Epidermal melanocyte (primary cell): ENCODE measurements around the gene RRM2.

Source experiments
- DNase-seq: peaks from one replicate; pipeline ENCODE4 v3.0.0; 2011; ENCODE audit warnings: low spot score; ENCODE audit not compliant: insufficient read length

The RRM2 gene

GRCh38 chr2:10151462-10151861 lies 28.9 kb downstream of the RRM2 start:
- no peak for DNase-seq

DNA sequence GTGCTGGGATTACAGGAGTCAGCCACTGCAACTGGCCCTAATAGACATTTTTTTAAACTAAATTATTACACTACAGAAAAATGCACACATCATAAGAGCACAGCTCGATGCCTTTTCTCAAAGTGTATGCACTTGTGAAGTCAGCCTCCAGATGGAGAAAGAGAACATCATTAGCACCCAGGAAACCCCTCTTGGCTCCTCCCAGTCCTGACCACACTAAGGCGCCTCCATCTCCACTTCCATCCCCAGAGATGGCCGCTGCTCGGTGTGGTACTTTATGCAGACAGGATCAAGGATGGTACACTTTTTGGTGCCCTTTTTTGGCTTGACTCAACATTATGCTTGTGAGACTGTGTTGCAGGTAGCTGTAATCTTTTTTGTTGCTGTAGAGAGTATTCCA lies 34.8 kb downstream of the RRM2 start:
- DNase-seq: no peak

GRCh38 chr2:10158681-10159080 lies 36.1 kb downstream of the RRM2 start:
- DNase-seq: no peak

DNA sequence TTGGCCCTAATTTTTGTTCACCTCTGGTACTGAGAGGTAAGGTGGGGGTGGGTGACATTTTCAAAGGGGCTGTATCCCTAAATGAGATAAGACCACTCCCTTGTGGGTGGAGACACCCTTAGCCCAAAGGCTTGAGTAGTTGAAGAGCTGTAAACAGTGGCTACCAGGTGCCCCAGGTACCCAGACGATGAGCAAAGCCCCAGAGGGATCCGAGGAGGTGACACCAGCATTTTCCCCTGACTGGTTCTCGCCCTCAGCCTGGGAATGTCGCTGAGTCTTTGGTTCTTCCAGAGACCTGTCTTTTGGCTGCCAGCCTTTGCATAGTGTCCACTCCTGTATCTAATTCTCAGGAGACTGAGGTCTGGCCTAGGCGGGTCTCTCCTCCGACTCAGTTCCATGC lies 36.5 kb downstream of the RRM2 start:
- no peak for DNase-seq

DNA sequence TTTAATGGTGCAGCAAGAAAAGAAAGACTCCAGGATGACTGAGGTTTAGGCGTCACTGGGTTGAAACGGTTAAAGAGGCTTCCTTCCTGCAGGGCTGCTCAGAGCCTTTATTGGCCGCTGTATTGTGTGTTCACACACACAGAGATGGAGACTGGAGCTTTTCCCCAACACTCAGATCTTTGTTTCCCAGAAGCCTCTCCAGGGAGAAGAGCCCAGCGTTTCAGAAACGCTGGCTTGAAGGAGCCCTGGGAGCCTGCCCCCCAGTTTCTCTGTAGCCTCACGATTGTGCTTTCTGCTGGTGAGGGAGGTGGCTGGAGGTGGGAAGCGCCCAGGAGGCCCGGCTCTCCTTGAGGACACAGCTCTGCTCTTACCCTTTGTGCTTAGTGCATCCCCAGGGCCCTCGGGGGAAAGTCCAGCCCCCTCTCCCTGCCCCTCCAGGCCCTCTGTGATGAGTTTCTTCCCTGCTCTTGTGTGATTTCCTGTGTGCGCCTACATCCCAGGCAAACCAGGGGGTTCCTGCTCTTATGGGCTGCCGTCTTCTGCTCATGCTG lies 37.1 kb downstream of the RRM2 start:
- no peak for DNase-seq

DNA sequence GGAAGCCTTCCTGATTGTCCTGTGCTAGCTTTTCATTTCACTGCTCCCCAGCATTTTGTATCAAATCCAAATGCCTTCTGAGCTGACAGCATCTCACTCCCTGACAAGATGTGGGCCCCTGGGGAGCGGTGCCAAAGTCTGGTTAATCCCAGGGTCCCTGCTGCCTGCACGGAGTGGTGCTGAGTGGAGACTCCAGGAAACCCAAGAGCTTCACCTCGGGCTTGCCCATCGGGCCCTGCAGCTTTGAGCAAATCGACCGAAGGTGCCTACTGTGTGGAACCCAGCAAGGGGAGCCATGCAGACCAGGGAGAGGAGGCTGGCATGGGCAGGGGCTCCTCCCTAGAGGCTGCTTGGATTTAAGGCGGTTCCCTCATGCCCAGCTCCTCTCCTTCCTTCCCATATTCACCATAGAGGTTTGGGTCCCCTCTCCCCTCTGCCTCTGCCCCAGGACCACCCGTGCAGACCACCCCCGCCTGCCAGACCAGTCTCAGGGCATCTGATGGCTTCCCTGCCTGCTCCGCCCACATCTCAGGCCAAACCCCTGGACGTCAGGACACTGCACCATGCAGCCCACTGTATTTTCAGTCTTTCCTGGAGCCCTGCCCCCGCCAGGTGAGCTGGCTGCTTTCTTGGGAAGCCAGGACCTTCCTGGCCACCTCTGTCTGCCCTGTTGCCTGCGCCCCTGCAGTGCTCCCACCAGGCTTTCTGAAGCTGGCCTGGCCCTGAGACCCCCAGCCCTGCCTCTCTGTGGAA lies 37.8 kb downstream of the RRM2 start:
- DNase-seq: no peak

DNA sequence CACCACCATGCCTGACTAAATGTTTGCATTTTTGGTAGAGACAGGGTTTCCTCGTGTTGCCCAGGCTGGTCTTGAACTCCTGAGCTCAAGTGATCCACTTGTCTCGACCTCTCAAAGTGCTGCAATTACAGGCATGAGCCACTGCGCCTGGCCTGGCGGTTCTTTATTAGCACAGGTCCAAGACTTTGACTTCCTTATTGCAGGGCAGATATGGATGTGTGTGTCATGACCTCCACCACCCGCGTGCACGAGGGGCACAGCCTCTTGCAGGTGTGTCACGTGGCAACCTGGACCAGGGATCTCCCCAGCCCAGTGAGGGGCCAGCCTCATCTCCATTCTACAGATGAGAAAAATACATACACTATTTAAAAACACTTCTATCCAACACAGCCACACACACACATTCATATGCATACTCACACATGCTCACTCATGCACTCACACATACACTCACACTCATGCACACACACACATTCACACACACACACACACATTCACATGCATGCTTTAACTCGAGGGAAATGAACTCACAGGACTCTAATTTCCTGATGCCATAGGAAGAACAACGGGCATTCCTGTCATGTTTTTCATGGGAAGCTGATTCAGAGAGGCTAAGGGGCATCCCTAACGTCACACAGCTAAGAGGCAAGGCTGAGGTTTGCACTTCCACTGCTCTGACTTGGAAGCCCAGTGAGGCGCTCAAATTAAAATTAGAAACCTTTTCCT lies 38.8 kb downstream of the RRM2 start:
- no peak for DNase-seq

DNA sequence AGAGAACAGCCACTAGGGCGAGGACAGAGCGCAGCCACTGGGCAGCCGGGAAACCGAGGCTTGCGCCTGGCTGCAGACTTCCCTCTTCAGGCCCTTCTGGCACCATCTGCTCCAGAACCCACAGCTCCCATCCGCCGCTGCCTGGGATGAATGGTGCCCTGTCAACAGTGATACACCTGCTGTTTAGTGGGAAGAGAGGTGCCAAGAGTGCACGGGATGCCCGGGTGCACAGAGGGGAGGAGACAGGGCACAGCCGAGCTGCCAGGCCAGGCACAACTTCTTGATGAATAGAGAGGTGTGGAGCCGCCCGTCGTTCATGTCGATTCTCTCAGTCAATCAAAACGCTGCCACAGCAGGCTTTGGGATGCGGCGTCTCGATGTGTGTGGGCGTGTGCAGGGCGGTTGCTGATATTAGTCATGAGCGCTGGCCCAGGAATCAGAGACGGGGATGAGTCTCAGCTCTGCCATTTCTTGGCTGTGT lies 39.5 kb downstream of the RRM2 start:
- no peak for DNase-seq

GRCh38 chr2:10162586-10163497 lies 40.3 kb downstream of the RRM2 start:
- DNase-seq: no peak

DNA sequence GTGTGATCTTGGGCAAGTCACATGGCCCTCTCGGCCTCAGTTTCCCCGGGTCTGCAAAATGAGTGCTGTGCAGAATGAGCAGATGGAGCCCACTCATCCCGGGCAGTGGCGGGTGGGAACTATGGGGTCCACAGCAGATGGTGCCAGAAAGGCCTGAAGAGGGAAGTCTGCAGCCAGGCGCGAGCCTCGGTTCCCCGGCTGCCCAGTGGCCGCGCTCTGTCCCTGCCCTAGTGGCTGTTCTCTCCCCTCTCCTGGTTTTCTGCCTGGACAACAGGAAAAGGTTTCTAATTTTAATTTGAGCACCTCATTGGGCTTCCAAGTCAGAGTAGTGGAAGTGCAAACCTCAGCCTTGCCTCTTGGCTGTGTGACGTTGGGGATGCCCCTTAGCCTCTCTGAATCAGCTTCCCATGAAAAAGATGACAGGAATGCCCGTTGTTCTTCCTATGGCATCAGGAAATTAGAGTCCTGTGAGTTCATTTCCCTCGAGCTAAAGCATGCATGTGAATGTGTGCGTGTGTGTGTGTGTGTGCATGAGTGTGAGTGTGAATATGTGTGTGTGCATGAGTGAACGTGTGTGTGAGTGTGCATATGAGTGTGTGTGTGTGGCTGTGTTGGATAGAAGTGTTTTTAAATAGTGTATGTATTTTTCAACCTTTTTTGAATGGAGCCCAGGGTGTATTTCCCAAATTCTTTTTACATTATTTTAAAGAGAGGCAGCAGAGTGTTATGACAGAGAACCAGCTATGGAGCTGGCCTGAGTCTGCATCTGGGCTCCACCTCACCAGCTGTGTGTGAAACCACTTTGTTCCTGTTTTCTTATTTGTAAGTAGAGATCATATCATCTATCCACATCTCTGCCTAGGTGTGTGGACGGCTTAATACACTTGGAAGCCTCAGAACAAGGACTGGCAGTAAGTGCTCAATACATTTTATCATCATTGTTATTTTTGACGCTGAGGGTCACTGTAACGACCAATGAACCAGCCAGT lies 41.3 kb downstream of the RRM2 start:
- no peak for DNase-seq

- no peak for DNase-seq
Measured at GRCh38 chr2:10164601-10165000, 42.1 kb downstream of the RRM2 start.

- DNase-seq: no peak
Measured at GRCh38 chr2:10165282-10165681, 42.7 kb downstream of the RRM2 start.

- DNase-seq: no peak
Measured at GRCh38 chr2:10165861-10166675, 43.5 kb downstream of the RRM2 start.

DNA sequence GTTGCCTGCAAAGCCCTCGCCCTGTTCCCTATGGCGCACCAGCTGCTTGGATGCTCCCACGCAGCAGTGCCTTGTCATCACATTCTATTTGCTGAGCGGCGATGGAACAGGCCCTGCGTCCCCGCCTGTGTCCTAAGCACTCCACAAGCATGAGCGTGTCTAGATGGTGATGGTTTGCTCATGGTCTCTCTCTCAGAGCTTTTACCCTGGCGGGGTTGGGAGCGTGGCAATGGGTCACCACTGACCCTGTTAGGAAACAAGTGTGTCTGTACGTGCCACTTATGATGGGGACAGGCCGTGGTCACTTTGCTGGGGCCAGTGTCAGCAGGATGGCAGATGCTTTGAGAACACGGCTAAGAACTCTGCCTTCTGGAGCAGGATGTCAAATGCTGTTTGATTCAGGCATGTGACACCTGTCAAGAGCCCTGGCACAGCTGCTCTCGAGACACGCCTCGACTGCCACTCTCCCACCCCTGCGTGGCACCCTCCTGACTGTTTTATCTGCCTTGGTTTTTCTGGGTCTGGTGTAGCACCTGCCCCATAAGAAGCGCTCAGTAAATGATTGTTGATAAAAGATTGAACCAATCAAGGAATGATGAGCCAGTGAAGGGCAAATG lies 44.2 kb downstream of the RRM2 start:
- DNase-seq: no peak

GRCh38 chr2:10167316-10167715 lies 44.8 kb downstream of the RRM2 start:
- no peak for DNase-seq

DNA sequence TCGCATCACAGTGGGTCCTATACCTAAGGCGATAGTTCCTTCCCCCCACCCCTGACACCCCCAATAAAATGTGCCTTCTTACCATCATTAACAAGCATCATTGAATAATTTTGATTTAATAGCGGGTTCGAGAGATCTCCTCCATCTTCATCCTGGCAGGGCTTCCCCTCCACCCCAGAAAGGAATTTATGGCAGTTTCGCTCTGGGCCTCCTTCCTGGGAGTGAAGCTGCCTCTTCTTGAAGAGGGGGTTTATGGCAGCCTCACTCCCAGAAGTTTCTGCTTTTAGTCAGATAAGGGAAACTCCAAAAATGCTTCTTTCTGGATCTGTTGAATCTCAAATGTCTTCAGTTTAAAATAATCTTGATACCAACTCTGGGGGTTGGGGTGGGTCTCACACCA lies 45.7 kb downstream of the RRM2 start:
- no peak for DNase-seq

DNA sequence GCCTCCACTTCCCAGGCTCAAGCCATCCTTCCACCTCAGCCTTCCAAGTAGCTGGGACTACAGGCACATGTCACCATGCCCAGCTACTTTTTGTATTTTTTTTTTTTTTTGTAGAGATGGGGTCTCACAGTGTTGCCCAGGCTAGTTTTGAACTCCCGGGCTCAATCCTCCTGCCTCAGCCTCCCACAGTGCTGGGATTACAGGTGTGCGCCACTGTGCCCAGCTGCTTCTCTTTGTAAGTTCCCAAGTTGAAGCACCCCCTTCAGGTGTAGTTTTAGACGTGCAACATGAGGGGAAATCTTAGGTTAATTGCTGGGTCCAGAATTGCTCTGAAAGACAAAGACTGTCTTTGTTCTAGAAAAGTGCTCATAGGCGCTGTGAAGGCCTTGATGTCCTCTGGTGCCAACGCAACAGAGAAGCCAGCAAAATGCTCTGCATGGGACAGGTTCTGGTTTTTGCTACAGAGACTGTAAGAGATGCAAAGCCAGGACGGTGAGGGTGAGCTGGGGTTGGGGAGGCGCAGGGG lies 46.6 kb downstream of the RRM2 start:
- DNase-seq: no peak

DNA sequence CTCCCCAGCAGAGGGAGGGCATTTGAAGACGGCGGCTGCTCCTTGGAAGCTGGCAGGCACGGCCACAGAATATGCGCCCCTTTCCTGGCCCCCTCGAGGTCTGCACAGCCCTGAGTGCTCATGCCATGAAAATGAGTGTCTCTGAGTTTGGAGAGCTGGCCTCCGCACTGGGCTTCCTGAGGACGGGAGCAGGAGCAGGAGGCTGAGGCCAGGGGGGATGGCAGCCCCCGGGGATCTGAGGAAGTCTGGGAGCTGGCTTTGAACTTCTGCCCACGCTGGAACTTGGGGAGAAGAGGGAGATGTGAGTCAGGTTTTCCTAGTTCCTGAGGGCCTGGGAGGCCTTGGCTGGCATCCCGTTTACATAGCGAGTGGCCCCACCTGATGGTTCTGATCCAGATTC lies 47.0 kb downstream of the RRM2 start:
- DNase-seq: no peak

- DNase-seq: no peak
Measured at GRCh38 chr2:10170256-10170655, 47.7 kb downstream of the RRM2 start.
